Measurements from ENCODE around the gene THRSP.

DNA sequence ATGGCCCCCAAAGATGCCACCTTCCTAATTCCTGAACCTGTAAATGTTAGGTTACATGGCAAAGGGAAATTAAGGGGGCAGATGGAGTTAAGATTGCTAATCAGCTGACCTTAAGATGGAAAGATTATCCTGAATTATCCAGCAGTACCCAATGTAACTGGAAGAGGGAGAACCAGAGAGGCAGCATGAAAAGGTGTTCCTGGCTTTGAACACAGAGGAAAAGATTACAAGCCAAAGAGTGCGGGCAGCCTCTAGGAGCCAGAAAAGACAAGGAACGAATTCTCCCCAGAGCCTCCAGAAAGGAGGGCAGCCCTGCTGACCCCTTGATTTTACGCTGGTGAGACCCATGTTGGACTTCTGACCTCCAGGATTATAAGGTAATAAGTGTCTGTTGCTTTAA, 15.1 kb upstream of the THRSP start:
- no peak for TF ChIP-seq POLR2A (IDR thresholded peaks at IDR 0.05; ENCODE audit: low read depth, low read length)
- no peak for TF ChIP-seq POLR2AphosphoS5 (IDR thresholded peaks at IDR 0.05; ENCODE audit: low read depth, low read length)
- TF ChIP-seq TAF1 (IDR thresholded peaks at IDR 0.05; ENCODE audit: low read depth, low read length), result no peak
